ENCODE data around the gene ZNF527. TPM values are rescaled to one million over a fixed set of nuclear protein-coding genes. Genes with fewer than 3 reads are reported as not detected.
A peak's percentile ranks its signal among the peaks of the same experiment; 100 is the strongest.
"Not testable (repeated sequence)": the region's sequence is repeated elsewhere in the genome, so short reads cannot be mapped to it uniquely, and the experiment has no call there.

Gene ZNF527
- 1.8 and 4.9 TPM in 2 replicates for total RNA-seq (2014; rRNA removed; shearing (Covaris generic))

DNA sequence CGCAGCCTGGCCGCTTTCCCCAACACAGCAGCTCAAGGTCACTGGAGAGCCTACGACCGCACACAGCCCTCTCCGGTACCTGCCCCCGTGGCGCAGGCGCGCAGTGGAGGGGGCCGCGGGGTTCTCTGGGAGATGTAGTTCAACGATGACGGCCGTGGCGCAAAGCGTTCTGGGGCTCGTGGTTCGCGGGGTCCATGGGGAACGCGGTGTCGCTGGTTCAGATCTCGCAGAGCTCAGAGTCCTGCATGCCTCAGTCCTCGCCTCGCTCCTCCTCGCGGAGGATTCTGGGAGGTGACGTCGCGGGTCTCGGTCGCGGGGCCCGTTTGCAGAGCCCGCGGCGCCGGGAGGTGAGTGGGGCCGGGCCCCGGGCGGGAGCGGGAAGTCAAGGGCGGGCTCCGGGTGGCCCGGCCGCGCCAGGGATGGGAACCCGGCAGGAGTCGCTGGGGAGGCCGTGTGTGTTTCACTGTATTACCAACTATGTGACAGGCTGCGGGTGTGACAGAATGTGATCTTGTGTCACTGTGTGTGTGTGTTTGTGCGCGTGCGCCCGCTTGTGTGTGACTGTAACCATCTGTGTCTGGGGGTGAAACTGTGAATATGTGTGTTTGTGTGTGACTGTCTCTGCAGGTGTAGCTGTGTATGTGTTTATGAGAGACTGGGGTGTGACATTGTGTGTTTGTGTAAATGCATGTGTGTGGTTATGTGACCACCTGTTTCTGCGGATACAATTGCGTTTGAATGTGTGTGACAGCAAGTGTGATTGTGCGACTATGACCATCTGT is at the start of gene ZNF527:
TSS of gene ZNF527 (plus strand) at position 220 of the 782 bp plus-strand sequence. CDS start 3,100 bp downstream, outside the sequence.
- Histone ChIP-seq H3K4me1 (replicated peaks) (peaks cover 6% of the 10 kb centered on the region), H3K9me3 (replicated peaks) (peaks cover 24% of the 10 kb centered on the region), H3K4me3 (peak within 1 kb of the TSS; percentile 54), H3K27me3 (replicated peaks) (no peaks in the 10 kb centered on the region), H3K27ac (no peak within 1 kb of the TSS; the same call in 1 of the 2 replicates), H3K36me3 (peaks cover 17% of the 10 kb centered on the region)
- DNase-seq (ENCODE audit: low read depth in 1 of 2, low spot score in 2 of 2) = peak; percentile 85 to 94

DNA sequence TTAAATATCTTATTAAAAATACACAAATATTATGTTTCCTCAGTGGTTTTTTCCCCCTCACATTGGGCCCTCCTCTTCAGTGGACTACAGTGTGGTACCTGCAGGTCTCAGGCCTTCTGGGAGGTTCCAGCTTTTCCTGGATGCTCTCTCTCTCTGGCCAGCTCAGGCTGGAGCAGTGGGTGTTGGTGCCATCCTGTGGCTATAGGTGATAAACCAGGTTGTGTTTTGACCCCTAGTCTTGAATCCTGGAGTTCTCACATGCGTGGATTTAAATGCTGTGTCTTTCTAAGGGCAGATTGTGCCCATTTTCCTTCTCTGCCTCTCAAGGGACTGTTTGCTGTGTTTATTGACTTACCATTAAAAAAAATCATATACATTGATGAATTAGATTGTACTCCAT is 41.2 kb upstream of the ZNF527 start:
- Histone ChIP-seq H3K27me3 (replicated peaks) (no peaks in the 10 kb centered on the region), H3K9me3 (replicated peaks) (0 out of 2 replicates have a peak, but pooled peaks cover 5% of the 10 kb centered on the region), H3K27ac (no peak overlapping the region), H3K36me3 (peaks cover 27% of the 10 kb centered on the region), H3K4me3 (no peak overlapping the region), H3K4me1 (replicated peaks) (peaks cover 5% of the 10 kb centered on the region)
- DNase-seq (ENCODE audit: low read depth in 1 of 2, low spot score in 2 of 2) = no peak

DNA sequence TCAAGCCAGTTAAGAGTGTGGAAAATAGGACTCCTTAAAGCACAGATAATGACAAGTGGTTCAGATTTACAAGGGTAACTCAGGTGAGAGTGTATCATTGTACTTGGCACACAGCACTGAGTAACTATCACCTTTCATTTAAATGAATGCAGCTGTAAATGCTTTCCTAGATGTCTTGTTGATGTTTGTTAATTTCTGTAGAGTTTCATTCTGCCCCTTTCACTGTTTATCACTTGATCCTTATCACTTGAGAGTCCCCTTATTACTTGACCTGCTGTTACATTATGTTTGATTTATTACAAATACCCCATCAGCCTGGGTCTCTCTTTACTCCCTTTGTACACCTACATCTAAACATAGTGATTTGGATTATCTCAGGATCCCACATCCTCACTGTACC is 38.1 kb upstream of the ZNF527 start:
- H3K36me3 ChIP-seq = peaks cover 26% of the 10 kb centered on the region
- no peak overlapping the region for H3K27ac ChIP-seq
- H3K27me3 ChIP-seq (replicated peaks) = no peaks in the 10 kb centered on the region
- H3K9me3 ChIP-seq (replicated peaks) = peaks cover 6% of the 10 kb centered on the region; the same call in 1 of the 2 replicates
- H3K4me3 ChIP-seq = no peak overlapping the region
- peaks cover 5% of the 10 kb centered on the region for H3K4me1 ChIP-seq (replicated peaks)
- DNase-seq (ENCODE audit: low read depth in 1 of 2, low spot score in 2 of 2) = no peak

DNA sequence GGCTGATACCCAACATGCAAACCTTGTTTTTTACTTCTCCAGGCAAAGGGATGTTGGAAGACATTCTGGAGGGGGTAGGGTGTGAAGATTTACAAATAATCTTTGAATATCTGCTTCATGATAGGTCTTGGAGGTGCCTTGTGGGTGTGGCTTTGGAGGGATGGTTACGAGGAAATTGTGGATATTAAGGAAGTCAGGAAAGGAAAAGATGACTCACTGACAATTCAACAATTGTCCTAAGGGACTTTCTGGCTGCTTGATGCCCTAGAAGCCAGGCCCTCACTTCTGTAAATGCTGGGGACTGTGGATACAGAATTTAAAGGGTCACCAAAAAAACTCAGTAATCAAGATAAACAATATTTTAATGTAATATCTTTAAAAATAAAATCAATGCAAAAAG is 37.4 kb upstream of the ZNF527 start:
- H3K9me3 ChIP-seq (replicated peaks) = peaks cover 6% of the 10 kb centered on the region; the same call in 1 of the 2 replicates
- H3K27ac ChIP-seq = no peak overlapping the region
- H3K4me3 ChIP-seq = no peak overlapping the region
- H3K36me3 ChIP-seq = peaks cover 22% of the 10 kb centered on the region
- peaks cover 5% of the 10 kb centered on the region for H3K4me1 ChIP-seq (replicated peaks)
- no peaks in the 10 kb centered on the region for H3K27me3 ChIP-seq (replicated peaks)
- no peak for DNase-seq (ENCODE audit: low read depth in 1 of 2, low spot score in 2 of 2)

- Histone ChIP-seq H3K9me3 (replicated peaks) (peaks cover 6% of the 10 kb centered on the region; the same call in 1 of the 2 replicates), H3K4me3 (peak overlapping the region; percentile 65), H3K4me1 (replicated peaks) (peaks cover 5% of the 10 kb centered on the region), H3K27me3 (replicated peaks) (no peaks in the 10 kb centered on the region), H3K36me3 (peaks cover 18% of the 10 kb centered on the region), H3K27ac (peak overlapping the region; percentile 66)
- peak; percentile 73 to 83 for DNase-seq (ENCODE audit: low read depth in 1 of 2, low spot score in 2 of 2)
Observed at GRCh38 chr19:37334179-37335071, 36.5 kb upstream of the ZNF527 start.

- Histone ChIP-seq H3K4me3 (no peak overlapping the region), H3K9me3 (replicated peaks) (peaks cover 10% of the 10 kb centered on the region), H3K4me1 (replicated peaks) (no peaks in the 10 kb centered on the region), H3K27ac (no peak overlapping the region), H3K27me3 (replicated peaks) (no peaks in the 10 kb centered on the region), H3K36me3 (peaks cover 27% of the 10 kb centered on the region)
- DNase-seq (ENCODE audit: low read depth in 1 of 2, low spot score in 2 of 2) = no peak
Observed at GRCh38 chr19:37342753-37343152, 28.1 kb upstream of the ZNF527 start.

DNA sequence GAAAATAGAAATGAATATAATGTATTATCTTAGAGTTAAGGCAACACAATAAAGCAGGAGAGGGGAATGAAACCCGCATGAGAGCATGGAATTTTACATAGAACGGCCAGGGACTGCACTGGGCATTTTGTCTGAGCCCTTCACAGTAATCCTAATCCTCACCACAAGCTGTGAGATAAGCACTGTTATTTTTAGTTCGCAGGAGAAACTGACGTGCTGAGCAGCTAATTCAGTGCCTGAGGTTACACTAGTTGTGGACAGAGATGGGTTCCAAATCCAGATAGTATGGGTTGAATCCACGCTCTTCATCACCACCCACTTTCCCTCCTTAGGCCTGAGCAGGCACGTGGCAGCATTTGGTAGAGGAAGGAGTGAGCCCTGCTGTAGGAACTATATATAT is 24.8 kb upstream of the ZNF527 start:
- Histone ChIP-seq H3K27ac (no peak overlapping the region), H3K27me3 (replicated peaks) (no peaks in the 10 kb centered on the region), H3K36me3 (peaks cover 38% of the 10 kb centered on the region), H3K4me3 (no peak overlapping the region), H3K9me3 (replicated peaks) (peaks cover 8% of the 10 kb centered on the region), H3K4me1 (replicated peaks) (no peaks in the 10 kb centered on the region)
- no peak for DNase-seq (ENCODE audit: low read depth in 1 of 2, low spot score in 2 of 2)

- H3K4me3 ChIP-seq = no peak overlapping the region
- H3K9me3 ChIP-seq (replicated peaks) = no peaks in the 10 kb centered on the region; the same call in 1 of the 2 replicates
- no peaks in the 10 kb centered on the region for H3K27me3 ChIP-seq (replicated peaks)
- peaks cover 32% of the 10 kb centered on the region for H3K36me3 ChIP-seq
- DNase-seq (ENCODE audit: low read depth in 1 of 2, low spot score in 2 of 2) = no peak
- no peaks in the 10 kb centered on the region for H3K4me1 ChIP-seq (replicated peaks)
- H3K27ac ChIP-seq = no peak overlapping the region
Observed at GRCh38 chr19:37348060-37348459, 22.8 kb upstream of the ZNF527 start.

DNA sequence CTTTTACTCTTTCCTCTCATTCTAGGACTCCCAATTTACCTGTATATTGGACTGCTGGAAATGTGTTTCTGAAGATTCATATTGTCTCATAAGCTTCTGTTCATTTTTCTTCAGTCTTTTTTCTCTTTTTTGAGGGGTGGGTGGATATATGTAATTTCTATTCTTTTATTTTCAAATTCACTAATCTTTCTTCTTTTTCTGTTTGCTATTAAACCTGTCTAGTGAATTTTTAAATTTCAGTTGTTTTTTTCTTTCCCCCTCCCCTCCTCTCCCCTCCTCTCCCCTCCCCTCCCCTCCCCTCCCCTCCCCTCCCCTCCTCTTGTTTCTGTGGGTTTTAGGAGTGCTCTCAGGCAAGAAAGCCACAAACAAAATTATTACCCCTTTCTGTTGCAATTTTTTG is 16.9 kb upstream of the ZNF527 start:
- Histone ChIP-seq H3K27me3 (replicated peaks) (no peaks in the 10 kb centered on the region), H3K36me3 (peaks cover 28% of the 10 kb centered on the region), H3K4me1 (replicated peaks) (no peaks in the 10 kb centered on the region), H3K9me3 (replicated peaks) (peaks cover 3% of the 10 kb centered on the region; the same call in 1 of the 2 replicates), H3K27ac (no peak overlapping the region), H3K4me3 (no peak overlapping the region)
- DNase-seq (ENCODE audit: low read depth in 1 of 2, low spot score in 2 of 2) = no peak

GRCh38 chr19:37355901-37356300 is 15.0 kb upstream of the ZNF527 start:
- H3K36me3 ChIP-seq = peaks cover 38% of the 10 kb centered on the region
- DNase-seq (ENCODE audit: low read depth in 1 of 2, low spot score in 2 of 2) = no peak
- H3K27ac ChIP-seq = no peak overlapping the region
- H3K4me3 ChIP-seq = no peak overlapping the region
- H3K4me1 ChIP-seq (replicated peaks) = no peaks in the 10 kb centered on the region
- no peaks in the 10 kb centered on the region; the same call in 1 of the 2 replicates for H3K27me3 ChIP-seq (replicated peaks)
- H3K9me3 ChIP-seq (replicated peaks) = peaks cover 5% of the 10 kb centered on the region; the same call in 1 of the 2 replicates

GRCh38 chr19:37361994-37362393 is 8.9 kb upstream of the ZNF527 start:
- Histone ChIP-seq H3K27ac (no peak overlapping the region), H3K9me3 (replicated peaks) (peaks cover 18% of the 10 kb centered on the region), H3K27me3 (replicated peaks) (no peaks in the 10 kb centered on the region; the same call in 1 of the 2 replicates), H3K36me3 (peaks cover 49% of the 10 kb centered on the region), H3K4me3 (no peak overlapping the region), H3K4me1 (replicated peaks) (no peaks in the 10 kb centered on the region)
- DNase-seq (ENCODE audit: low read depth in 1 of 2, low spot score in 2 of 2) = no peak

DNA sequence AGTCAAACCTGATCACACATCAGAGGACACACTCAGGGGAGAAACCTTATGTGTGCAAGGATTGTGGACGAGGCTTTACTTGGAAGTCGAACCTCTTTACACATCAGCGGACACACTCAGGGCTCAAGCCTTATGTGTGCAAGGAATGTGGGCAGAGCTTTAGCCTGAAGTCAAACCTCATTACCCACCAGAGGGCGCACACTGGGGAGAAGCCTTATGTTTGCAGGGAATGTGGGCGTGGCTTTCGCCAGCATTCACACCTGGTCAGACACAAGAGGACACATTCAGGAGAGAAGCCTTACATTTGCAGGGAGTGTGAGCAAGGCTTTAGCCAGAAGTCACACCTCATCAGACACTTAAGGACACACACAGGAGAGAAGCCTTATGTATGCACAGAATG is 8.2 kb upstream of the ZNF527 start:
- Histone ChIP-seq H3K27me3 (replicated peaks) (no peaks in the 10 kb centered on the region; the same call in 1 of the 2 replicates), H3K4me1 (replicated peaks) (no peaks in the 10 kb centered on the region), H3K36me3 (peaks cover 42% of the 10 kb centered on the region), H3K4me3 (no peak overlapping the region), H3K9me3 (replicated peaks) (peaks cover 18% of the 10 kb centered on the region), H3K27ac (no peak overlapping the region)
- no peak for DNase-seq (ENCODE audit: low read depth in 1 of 2, low spot score in 2 of 2)

GRCh38 chr19:37370386-37370879 is 466 bp upstream of the ZNF527 start:
- not testable (repeated sequence) for H3K27me3 ChIP-seq (replicated peaks); DNase-seq (ENCODE audit: low read depth in 1 of 2, low spot score in 2 of 2); H3K27ac ChIP-seq; H3K4me1 ChIP-seq (replicated peaks)
- H3K9me3 ChIP-seq (replicated peaks) = peaks cover 27% of the 10 kb centered on the region
- H3K4me3 ChIP-seq = peak overlapping the region; percentile 54
- H3K36me3 ChIP-seq = peaks cover 12% of the 10 kb centered on the region
